ENCODE data around the gene MATN3. TPM values are rescaled to one million over a fixed set of nuclear protein-coding genes. Genes with fewer than 3 reads are reported as not detected.

The MATN3 gene
- total RNA-seq, 2 donors from 2014 or later = 1.3 to 1.8 TPM

GRCh38 chr2:19971691-19972090 is 40.8 kb downstream of the MATN3 start:
- H3K36me3 ChIP-seq = peaks cover 3% of the 10 kb centered on the region
- DNase-seq (ENCODE audit: low spot score) = no peak
- H3K4me1 ChIP-seq (ENCODE audit: control insufficient read depth in 1 of 2, low read depth in 2 of 2) = no peaks in the 10 kb centered on the region
- no peak for ATAC-seq (ENCODE audit: insufficient number of reproducible peaks, low FRiP score, low read depth)
- no peak for TF ChIP-seq CTCF (IDR thresholded peaks at IDR 0.05)
- no peaks in the 10 kb centered on the region for H3K27me3 ChIP-seq (replicated peaks; ENCODE audit: insufficient read depth)
- H3K27ac ChIP-seq = no peak overlapping the region
- no peaks in the 10 kb centered on the region for H3K9me3 ChIP-seq
- H3K4me3 ChIP-seq = no peak overlapping the region

- ATAC-seq (ENCODE audit: insufficient number of reproducible peaks, low FRiP score, low read depth) (no peak), DNase-seq (ENCODE audit: low spot score) (no peak)
- Histone ChIP-seq H3K27me3 (replicated peaks; ENCODE audit: insufficient read depth) (no peaks in the 10 kb centered on the region), H3K4me1 (ENCODE audit: control insufficient read depth in 1 of 2, low read depth in 2 of 2) (no peaks in the 10 kb centered on the region), H3K9me3 (no peaks in the 10 kb centered on the region), H3K27ac (no peak overlapping the region), H3K4me3 (no peak overlapping the region), H3K36me3 (no peaks in the 10 kb centered on the region)
- no peak for TF ChIP-seq CTCF (IDR thresholded peaks at IDR 0.05)
These were observed 49.1 kb downstream of the MATN3 start for GRCh38 chr2:19963386-19963785.

- Histone ChIP-seq H3K4me1 (ENCODE audit: control insufficient read depth in 1 of 2, low read depth in 2 of 2) (peaks cover 0 to 2% of the 10 kb centered on the region in 2 donors), H3K27ac (no peak overlapping the region), H3K27me3 (replicated peaks; ENCODE audit: insufficient read depth) (no peaks in the 10 kb centered on the region), H3K4me3 (no peak overlapping the region), H3K36me3 (no peaks in the 10 kb centered on the region), H3K9me3 (no peaks in the 10 kb centered on the region)
- ATAC-seq (ENCODE audit: insufficient number of reproducible peaks, low FRiP score, low read depth) = peak; percentile 71
- peak; percentile 60 for TF ChIP-seq CTCF (IDR thresholded peaks at IDR 0.05)
- no peak for DNase-seq (ENCODE audit: low spot score)
These were observed 56.7 kb downstream of the MATN3 start for GRCh38 chr2:19955544-19956422.

GRCh38 chr2:19949071-19949470 is 63.4 kb downstream of the MATN3 start:
- Histone ChIP-seq H3K9me3 (no peaks in the 10 kb centered on the region), H3K36me3 (no peaks in the 10 kb centered on the region), H3K27ac (no peak overlapping the region), H3K4me3 (no peak overlapping the region), H3K27me3 (replicated peaks; ENCODE audit: insufficient read depth) (no peaks in the 10 kb centered on the region), H3K4me1 (ENCODE audit: control insufficient read depth in 1 of 2, low read depth in 2 of 2) (peaks cover 0 to 7% of the 10 kb centered on the region in 2 donors)
- no peak for DNase-seq (ENCODE audit: low spot score)
- no peak for ATAC-seq (ENCODE audit: insufficient number of reproducible peaks, low FRiP score, low read depth)
- TF ChIP-seq CTCF (IDR thresholded peaks at IDR 0.05) = no peak

GRCh38 chr2:19947184-19947940 is 65.1 kb downstream of the MATN3 start:
- H3K27me3 ChIP-seq (replicated peaks; ENCODE audit: insufficient read depth) = no peaks in the 10 kb centered on the region
- no peak overlapping the region for H3K27ac ChIP-seq
- DNase-seq (ENCODE audit: low spot score) (no peak), ATAC-seq (ENCODE audit: insufficient number of reproducible peaks, low FRiP score, low read depth) (no peak)
- H3K36me3 ChIP-seq = no peaks in the 10 kb centered on the region
- peaks cover 0 to 7% of the 10 kb centered on the region in 2 donors for H3K4me1 ChIP-seq (ENCODE audit: control insufficient read depth in 1 of 2, low read depth in 2 of 2)
- H3K9me3 ChIP-seq = no peaks in the 10 kb centered on the region
- H3K4me3 ChIP-seq = no peak overlapping the region
- TF ChIP-seq CTCF (IDR thresholded peaks at IDR 0.05) = no peak
